Testis (tissue), 2 donors: Measurements from ENCODE around the gene CFAP47.

Source experiments
- POLR2A ChIP-seq: fragments of 450-650 bp; IDR thresholded peaks from one replicate; pipeline ENCODE4 v1.6.1; 2017; ENCODE audit warnings: antibody characterized with exemption, mild to moderate bottlenecking, moderate library complexity
- TF ChIP-seq, protein P1 (sequence below), 3 experiments: fragments of 450-650 bp in 2 of 3; fragments of 200-600 bp in 1 of 3; sonication (generic) in 1 of 3; IDR thresholded peaks; one replicate each; pipeline ENCODE4 v1.5.1; 2016 to 2019; ENCODE audit warnings: antibody characterized with exemption in 3 of 3, mild to moderate bottlenecking in 2 of 3, moderate library complexity in 1 of 3

DNA sequence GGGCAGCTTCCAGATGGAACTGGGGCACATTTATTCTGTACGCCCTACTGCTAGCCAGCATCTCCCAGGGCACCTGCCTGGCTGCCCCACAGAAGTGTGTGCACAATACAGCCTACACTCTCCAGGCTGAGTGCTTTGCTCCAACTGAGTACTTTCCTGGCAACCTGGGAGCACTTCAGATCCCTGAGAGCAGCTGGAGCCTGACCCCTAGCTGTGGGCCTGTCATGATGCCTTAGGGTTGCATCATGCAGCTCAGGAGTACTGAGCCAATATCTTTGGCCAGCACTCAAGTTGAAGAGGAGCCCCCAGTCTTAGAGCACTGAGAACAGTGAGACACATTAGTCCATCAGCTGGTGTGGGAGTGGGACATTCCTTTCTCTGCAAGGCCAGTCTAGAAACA, 321.9 kb downstream of the CFAP47 start:
- TF ChIP-seq, protein P1, sequence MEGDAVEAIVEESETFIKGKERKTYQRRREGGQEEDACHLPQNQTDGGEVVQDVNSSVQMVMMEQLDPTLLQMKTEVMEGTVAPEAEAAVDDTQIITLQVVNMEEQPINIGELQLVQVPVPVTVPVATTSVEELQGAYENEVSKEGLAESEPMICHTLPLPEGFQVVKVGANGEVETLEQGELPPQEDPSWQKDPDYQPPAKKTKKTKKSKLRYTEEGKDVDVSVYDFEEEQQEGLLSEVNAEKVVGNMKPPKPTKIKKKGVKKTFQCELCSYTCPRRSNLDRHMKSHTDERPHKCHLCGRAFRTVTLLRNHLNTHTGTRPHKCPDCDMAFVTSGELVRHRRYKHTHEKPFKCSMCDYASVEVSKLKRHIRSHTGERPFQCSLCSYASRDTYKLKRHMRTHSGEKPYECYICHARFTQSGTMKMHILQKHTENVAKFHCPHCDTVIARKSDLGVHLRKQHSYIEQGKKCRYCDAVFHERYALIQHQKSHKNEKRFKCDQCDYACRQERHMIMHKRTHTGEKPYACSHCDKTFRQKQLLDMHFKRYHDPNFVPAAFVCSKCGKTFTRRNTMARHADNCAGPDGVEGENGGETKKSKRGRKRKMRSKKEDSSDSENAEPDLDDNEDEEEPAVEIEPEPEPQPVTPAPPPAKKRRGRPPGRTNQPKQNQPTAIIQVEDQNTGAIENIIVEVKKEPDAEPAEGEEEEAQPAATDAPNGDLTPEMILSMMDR (IDR thresholded peaks at IDR 0.05), result no peak
- no peak for TF ChIP-seq POLR2A
